Kidney capillary endothelial cell (primary cell): ENCODE data around the gene MAST1.
"Not testable (repeated sequence)": the region's sequence is repeated elsewhere in the genome, so short reads cannot be mapped to it uniquely, and the experiment has no call there.

Source experiments
- DNase-seq: peaks from one replicate; pipeline ENCODE4 v3.0.0-alpha.2; 2018; ENCODE audit warnings: low spot score

The MAST1 gene

GRCh38 chr19:12872255-12872654, 33.9 kb downstream of the MAST1 start:
- DNase-seq = no peak

DNA sequence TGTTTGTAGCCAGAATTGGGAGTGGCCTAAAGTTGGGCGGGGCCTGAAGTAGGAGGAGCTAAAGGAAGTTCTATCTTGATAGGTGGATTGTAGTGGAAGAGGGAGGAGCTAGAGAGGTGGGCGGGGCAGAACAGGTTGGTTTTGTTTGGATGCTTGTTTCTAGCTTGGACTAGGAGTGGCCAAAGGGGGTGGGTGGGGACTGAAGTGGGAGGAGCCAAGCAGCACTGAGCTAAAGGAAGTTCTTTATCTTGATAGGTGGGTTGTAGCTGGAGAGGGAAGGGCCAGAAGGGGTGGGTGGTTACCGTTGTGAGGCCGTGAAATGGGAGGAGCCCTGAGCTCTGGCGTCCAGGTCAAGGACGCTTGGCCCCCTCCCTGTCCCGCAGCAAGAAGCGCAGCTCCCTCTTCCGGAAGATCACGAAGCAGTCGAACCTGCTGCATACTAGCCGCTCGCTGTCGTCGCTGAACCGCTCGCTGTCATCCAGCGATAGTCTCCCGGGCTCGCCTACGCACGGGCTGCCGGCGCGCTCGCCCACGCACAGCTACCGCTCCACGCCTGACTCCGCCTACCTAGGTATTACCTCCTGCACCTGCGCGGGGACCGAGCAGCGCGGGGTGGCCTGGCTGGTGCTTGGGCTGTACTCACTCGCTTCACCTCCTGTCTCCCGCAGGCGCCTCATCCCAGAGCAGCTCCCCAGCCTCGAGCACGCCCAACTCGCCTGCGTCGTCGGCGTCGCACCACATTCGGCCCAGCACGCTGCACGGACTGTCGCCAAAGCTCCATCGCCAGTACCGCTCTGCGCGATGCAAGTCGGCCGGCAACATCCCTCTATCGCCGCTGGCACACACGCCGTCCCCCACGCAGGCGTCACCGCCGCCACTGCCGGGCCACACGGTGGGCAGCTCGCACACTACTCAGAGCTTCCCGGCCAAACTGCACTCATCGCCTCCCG, 34.9 kb downstream of the MAST1 start:
- DNase-seq = peak; percentile 38

DNA sequence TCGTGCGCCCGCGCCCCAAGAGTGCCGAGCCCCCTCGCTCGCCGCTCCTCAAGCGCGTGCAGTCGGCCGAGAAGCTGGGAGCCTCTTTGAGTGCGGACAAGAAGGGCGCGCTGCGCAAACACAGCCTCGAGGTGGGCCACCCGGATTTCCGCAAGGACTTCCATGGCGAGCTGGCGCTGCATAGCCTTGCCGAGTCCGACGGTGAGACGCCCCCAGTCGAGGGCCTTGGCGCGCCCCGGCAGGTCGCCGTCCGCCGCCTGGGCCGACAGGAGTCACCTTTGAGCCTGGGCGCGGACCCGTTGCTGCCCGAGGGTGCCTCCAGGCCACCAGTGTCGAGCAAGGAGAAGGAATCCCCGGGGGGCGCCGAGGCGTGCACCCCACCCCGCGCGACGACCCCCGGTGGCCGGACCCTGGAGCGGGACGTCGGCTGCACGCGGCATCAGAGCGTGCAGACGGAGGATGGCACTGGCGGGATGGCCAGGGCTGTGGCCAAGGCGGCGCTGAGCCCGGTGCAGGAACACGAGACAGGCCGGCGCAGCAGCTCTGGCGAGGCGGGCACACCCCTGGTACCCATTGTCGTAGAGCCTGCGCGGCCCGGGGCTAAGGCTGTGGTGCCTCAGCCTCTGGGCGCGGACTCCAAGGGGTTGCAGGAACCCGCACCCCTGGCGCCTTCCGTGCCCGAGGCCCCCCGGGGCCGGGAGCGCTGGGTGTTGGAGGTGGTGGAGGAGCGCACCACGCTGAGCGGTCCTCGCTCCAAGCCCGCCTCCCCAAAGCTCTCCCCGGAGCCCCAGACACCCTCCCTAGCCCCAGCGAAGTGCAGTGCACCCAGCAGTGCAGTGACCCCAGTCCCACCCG, 35.8 kb downstream of the MAST1 start:
- DNase-seq = no peak

GRCh38 chr19:12875086-12875485, 36.8 kb downstream of the MAST1 start:
- DNase-seq = no peak

- DNase-seq = no peak
These were observed 42.3 kb downstream of the MAST1 start for GRCh38 chr19:12880551-12881171.

GRCh38 chr19:12881172-12881808, 43.0 kb downstream of the MAST1 start, which contains the start of gene DNASE2:
Gene DNASE2, minus strand, starts transcription at chr19:12881449. Its CDS starts 74 bp downstream, at chr19:12881375.
- peak; percentile 42 for DNase-seq

DNA sequence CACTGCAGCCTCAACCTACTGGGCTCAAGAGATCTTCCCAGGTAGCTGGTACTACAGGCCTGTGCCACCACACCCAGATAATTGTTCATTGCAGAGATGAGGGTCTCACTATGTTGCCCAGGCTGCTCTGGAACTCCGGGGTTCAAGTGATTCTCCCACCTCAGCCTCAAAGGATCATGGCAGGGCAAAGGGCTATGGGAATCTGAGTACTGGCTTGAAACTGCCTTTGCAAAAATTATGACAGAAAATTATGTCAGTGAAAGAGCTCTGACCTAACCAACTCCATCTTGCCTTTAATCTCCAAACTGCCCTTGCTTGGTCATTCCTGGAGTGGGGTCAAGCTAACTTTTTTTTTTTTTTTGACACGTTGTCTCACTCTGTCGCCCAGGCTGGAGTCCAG, 44.3 kb downstream of the MAST1 start:
- DNase-seq = no peak

DNA sequence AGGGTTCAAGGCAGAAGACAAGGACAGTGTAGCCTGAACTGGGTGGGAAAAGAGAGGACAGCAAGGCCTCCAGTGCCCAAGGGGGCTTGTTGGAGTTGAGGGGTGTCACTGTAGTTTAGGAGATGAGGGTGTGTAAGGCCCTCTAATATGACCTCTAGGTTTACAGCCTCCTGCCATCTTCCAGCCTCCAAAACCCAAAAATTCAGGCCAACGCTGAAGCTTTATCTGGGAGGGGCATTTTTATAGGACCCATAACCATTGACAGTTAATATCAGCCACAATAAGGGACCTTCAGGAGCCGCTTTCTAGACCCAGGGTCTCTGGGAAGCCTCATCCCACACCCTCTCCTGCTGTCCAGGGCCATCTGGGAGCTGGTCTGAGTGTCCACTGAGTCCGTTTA, 45.9 kb downstream of the MAST1 start:
- no peak for DNase-seq

DNA sequence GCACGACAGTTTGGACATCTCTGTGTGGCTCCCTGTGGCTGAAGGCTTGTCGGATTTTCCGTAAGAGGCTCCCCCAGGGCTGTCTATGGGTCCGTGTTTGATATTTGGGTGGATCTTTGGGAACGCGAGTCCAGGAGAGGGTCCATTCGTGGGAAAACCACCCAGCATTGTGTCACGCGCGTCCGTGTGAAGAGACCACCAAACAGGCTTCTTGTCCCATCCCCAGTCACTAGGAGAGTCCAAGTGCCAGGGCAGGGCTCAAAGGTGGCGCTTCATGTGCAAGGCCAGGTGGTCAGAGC, 46.3 kb downstream of the MAST1 start:
- DNase-seq = no peak

DNA sequence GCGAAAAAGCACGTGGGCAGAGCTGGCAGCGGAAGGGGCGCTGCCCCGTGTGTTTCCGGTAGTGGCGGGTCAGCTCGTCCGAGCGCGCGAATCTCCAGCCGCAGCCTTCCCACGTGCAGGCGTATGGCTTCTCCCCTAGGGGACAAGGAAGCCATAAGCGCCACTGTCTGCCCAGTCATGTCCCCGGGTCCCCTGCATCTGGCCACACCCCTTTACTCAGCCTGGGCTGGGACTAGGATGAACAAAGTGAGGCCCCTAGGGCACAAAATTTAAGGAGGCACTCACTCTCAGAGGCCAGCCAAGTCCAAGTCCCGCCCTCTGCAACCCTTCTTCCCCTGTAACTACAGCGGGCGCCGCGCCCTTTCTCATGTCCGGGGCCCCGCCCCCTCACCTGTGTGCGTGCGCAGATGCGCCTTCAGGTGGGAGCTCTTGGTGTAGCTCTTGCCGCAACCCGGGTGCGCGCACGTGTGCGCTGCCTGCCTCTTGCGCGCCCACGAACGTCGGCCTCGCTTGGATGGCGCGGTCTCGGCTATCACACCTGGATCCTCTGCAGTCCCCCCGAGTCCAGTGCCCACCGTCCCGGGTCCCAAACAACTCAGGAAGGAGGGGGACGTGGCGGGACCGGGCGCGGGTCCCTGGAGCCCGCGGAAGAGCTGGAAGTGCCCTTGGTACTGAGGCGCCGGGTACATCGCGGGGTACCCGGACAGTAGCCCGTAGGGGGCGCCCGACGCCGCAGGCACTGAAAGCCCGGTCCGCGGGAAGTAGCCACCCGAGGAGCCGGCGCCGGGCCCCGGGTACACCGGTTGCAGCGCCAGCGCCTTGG, 46.8 kb downstream of the MAST1 start:
- DNase-seq = no peak

- no peak for DNase-seq
These were observed 47.7 kb downstream of the MAST1 start for GRCh38 chr19:12885749-12886650.

DNA sequence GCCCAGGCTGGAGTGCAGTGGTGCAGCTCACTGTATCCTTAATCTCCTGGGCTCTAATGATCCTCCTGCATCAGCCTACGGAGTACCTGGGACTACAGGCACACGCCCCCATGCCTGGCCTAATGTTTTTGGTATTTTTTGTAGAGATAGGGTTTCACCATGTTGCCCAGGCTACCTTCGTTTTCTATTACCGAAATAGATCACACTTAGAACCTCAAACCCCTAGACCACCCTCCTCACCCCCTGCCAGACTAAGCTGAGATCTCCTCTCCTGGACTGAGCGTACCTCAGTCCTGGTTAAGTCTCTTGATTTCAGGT, 48.3 kb downstream of the MAST1 start:
- DNase-seq = no peak

- no peak for DNase-seq
These were observed 48.8 kb downstream of the MAST1 start, which contains the start of gene KLF1 for GRCh38 chr19:12886969-12887747. Gene KLF1, minus strand, starts transcription at chr19:12887201. Its CDS starts 61 bp downstream, at chr19:12887140.

DNA sequence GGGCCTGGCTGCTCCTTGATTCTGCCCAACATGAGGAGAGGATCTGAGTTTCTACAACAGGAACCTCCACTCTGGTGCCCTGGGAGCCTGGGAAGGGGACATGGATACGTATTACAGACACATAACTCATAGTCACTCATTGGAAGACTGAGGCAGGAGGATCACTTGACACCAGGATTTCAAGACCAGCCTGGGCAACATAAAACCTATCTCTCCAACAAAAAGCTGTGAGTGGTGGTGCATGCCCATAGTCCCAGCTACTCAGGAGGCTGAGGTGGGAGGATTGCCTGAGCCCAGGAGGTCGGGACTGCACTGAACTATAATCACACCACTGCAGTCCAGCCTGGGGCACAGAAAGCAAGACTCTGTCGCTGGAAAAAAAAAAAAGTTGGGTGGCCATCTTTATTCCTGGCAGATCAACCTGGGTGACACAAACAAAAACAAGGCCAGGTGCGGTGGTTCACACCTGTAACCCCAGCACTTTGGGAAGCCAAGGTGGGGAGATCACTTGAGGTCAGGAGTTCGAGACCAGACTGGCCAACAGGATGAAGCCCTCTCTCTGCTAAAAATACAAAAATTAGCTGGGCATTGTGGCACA, 49.8 kb downstream of the MAST1 start:
- DNase-seq = no peak

- not testable (repeated sequence) for DNase-seq
These were observed 52.0 kb downstream of the MAST1 start for GRCh38 chr19:12890299-12890786.

DNA sequence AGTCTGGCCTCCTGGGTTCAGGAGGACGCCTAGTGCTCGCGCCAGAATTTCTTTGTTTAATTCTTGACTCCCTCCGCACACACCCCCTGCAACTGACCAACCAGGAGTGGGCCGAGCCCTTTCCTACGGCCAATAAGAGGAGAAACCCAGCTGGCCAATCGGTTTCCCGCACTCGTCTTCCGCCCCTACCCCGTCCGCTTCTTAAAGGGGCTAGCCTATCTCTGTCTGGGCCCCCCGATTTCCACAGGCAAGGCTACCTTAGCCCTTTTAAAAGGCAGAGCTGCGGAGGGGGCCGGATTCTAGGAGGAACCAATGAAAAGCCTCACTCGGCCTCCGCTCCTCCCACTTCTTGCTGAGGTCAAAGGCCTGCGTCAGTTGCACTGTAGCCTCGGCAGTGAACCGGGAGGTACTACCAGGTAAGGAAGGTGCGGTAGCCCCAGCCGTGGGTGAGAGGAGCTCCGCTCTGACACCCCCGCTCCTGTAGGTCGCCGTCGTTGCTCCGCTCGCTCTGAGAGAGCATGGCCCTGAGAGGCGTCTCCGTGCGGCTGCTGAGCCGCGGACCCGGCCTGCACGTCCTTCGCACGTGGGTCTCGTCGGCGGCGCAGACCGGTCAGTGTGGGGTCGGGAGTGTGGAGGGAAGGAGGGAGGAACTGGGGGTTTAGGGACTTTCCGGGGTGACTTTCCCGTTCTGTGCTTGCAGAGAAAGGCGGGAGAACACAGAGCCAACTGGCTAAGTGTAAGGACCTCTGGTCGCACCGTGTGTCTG, 52.7 kb downstream of the MAST1 start, which contains the start of gene GCDH:
GCDH (plus strand) TSS at position 374 of the 766 bp plus-strand sequence; CDS start at position 519, 145 bp downstream.
- peak; percentile 98 for DNase-seq

DNA sequence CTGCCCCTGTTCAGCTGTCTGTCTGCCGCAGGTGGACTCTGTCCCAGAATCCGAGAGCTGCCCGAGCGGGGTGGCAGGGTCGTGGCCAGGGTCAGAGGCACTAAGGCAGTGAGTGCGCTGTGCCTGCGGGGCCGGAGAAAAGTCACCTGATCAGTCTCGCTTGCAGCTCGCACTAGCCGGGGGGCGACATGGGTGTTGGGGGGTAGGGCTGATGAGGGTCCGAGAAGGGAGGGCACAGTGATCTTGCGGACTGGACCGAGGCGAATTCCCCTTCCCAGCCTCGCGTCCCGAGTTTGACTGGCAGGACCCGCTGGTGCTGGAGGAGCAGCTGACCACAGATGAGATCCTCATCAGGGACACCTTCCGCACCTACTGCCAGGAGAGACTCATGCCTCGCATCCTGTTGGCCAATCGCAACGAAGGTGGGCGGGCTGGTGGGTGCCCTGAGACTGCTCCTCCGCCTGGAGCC, 53.3 kb downstream of the MAST1 start:
- DNase-seq = no peak

- DNase-seq = no peak
These were observed 55.3 kb downstream of the MAST1 start for GRCh38 chr19:12893582-12893981.
